Large intestine (tissue), 12 donors: Measurements from ENCODE around the gene CGB7. TPM values are rescaled to one million over a fixed set of nuclear protein-coding genes. Genes with fewer than 3 reads are reported as not detected.

Experiments
- DNase-seq, 2 donors: peaks; one replicate each; pipeline versions ENCODE4 v3.0.0 to v3.0.0-alpha.2; 2013
- H3K27ac ChIP-seq: one replicate; pipeline ENCODE4 v1.5.1; 2013; ENCODE audit warnings: low read length
- H3K27me3 ChIP-seq: 2 replicates; pipeline ENCODE4 v1.6.1; 2013; ENCODE audit warnings: low read length; ENCODE audit not compliant: control insufficient read depth, insufficient read depth
- H3K36me3 ChIP-seq: 2 replicates; pipeline ENCODE4 v1.6.1; 2013; ENCODE audit warnings: low read length; ENCODE audit not compliant: control insufficient read depth, insufficient read depth
- H3K4me1 ChIP-seq: one replicate; pipeline ENCODE4 v1.6.1; 2013; ENCODE audit warnings: low read length; ENCODE audit not compliant: control insufficient read depth, insufficient read depth
- H3K4me3 ChIP-seq: one replicate; pipeline ENCODE4 v1.5.1; 2013; ENCODE audit warnings: low read length
- H3K9me3 ChIP-seq: one replicate; pipeline ENCODE4 v1.6.1; 2013; ENCODE audit warnings: mild to moderate bottlenecking, low read depth, low read length, moderate library complexity; ENCODE audit not compliant: control insufficient read depth
- WGBS: methylation state at CpG from one replicate; pipeline ENCODE4 v1.1.5; 2013; ENCODE audit warnings: low lambda C conversion rate; ENCODE audit not compliant: insufficient coverage; 5-methylcytosine and 5-hydroxymethylcytosine counted together
- long read RNA-seq, 11 donors: transcript quantifications; one replicate each; lab custom pipeline, GENCODE V29; 2026
- polyA plus RNA-seq: library from polyadenylated mRNA; unstranded; fragments of 120-200 nt; gene quantifications from one replicate; pipeline ENCODE4 v1.2.1, GENCODE V29; 2013

CGB7 gene
- 0.06 TPM for polyA plus RNA-seq
- long read RNA-seq, donor 1: 0 reads
- long read RNA-seq, donor 2: 0 reads
- long read RNA-seq, donor 3: 0 reads
- long read RNA-seq, donor 4: 0 reads
- long read RNA-seq, donor 5: 0 reads
- long read RNA-seq, donor 6: 0 reads
- long read RNA-seq, donor 7: 0 reads
- long read RNA-seq, donor 8: 0 reads
- long read RNA-seq, donor 9: 0 reads
- long read RNA-seq, donor 10: 0 reads
- long read RNA-seq, donor 11: 0 reads

GRCh38 chr19:49057636-49058234 lies at the start of gene CGB7:
Gene CGB7 (minus strand): TSS chr19:49057749. CDS start chr19:49055375, 2,374 bp downstream.
- H3K9me3 ChIP-seq: peaks cover 11% of the 10 kb centered on the region
- H3K36me3 ChIP-seq: no peaks in the 10 kb centered on the region
- peaks cover 15% of the 10 kb centered on the region for H3K4me1 ChIP-seq
- H3K27ac ChIP-seq: no peak within 1 kb of the TSS
- peaks cover 73% of the 10 kb centered on the region for H3K27me3 ChIP-seq
- H3K4me3 ChIP-seq: peak within 1 kb of the TSS; percentile 35
- DNase-seq: peak in 1 of 2 donors; percentile 44
- WGBS: no CpG with 5 or more reads among the region's 38 CpGs

- DNase-seq: peak; percentile 26 to 31
- Histone ChIP-seq H3K27ac (no peak overlapping the region), H3K9me3 (no peaks in the 10 kb centered on the region), H3K4me1 (no peaks in the 10 kb centered on the region), H3K4me3 (no peak overlapping the region), H3K27me3 (no peaks in the 10 kb centered on the region), H3K36me3 (peaks cover 73% of the 10 kb centered on the region)
- WGBS: 60% methylated on average over 1 of the region's 12 CpGs
Observed at GRCh38 chr19:49106648-49107135, 49.1 kb upstream of the CGB7 start.

- no peak for DNase-seq
- no peak overlapping the region for H3K27ac ChIP-seq
- H3K9me3 ChIP-seq: no peaks in the 10 kb centered on the region
- WGBS: no CpG with 5 or more reads among the region's 30 CpGs
- H3K27me3 ChIP-seq: no peaks in the 10 kb centered on the region
- H3K4me1 ChIP-seq: no peaks in the 10 kb centered on the region
- H3K4me3 ChIP-seq: no peak overlapping the region
- H3K36me3 ChIP-seq: peaks cover 86% of the 10 kb centered on the region
Observed at GRCh38 chr19:49104229-49104864, 46.8 kb upstream of the CGB7 start.

- no peak overlapping the region for H3K4me3 ChIP-seq
Observed at GRCh38 chr19:49103331-49104085, 46.0 kb upstream of the CGB7 start.

GRCh38 chr19:49102303-49102702 lies 44.8 kb upstream of the CGB7 start:
- WGBS: no CpG with 5 or more reads among the region's 12 CpGs
- H3K27me3 ChIP-seq: no peaks in the 10 kb centered on the region
- no peak overlapping the region for H3K4me3 ChIP-seq
- H3K27ac ChIP-seq: no peak overlapping the region
- no peaks in the 10 kb centered on the region for H3K4me1 ChIP-seq
- DNase-seq: no peak
- peaks cover 87% of the 10 kb centered on the region for H3K36me3 ChIP-seq
- H3K9me3 ChIP-seq: no peaks in the 10 kb centered on the region

More at GRCh38 chr19:49103331-49104085, 46.0 kb upstream of the CGB7 start:
- no CpG with 5 or more reads among the region's 33 CpGs for WGBS
- Histone ChIP-seq H3K27ac (no peak overlapping the region), H3K4me1 (no peaks in the 10 kb centered on the region), H3K36me3 (peaks cover 85% of the 10 kb centered on the region), H3K27me3 (no peaks in the 10 kb centered on the region), H3K9me3 (no peaks in the 10 kb centered on the region)
- DNase-seq: no peak

GRCh38 chr19:49101160-49101559 lies 43.6 kb upstream of the CGB7 start:
- Histone ChIP-seq H3K9me3 (no peaks in the 10 kb centered on the region), H3K27ac (no peak overlapping the region), H3K27me3 (no peaks in the 10 kb centered on the region), H3K36me3 (peaks cover 80% of the 10 kb centered on the region), H3K4me1 (no peaks in the 10 kb centered on the region), H3K4me3 (no peak overlapping the region)
- WGBS: no CpG with 5 or more reads among the region's 12 CpGs
- DNase-seq: no peak

GRCh38 chr19:49098795-49099194 lies 41.2 kb upstream of the CGB7 start:
- H3K27me3 ChIP-seq: no peaks in the 10 kb centered on the region
- no peaks in the 10 kb centered on the region for H3K4me1 ChIP-seq
- peaks cover 82% of the 10 kb centered on the region for H3K36me3 ChIP-seq
- no peak overlapping the region for H3K27ac ChIP-seq
- 100% methylated on average over 1 of the region's 4 CpGs for WGBS
- DNase-seq: no peak
- H3K9me3 ChIP-seq: no peaks in the 10 kb centered on the region
- no peak overlapping the region for H3K4me3 ChIP-seq

- Histone ChIP-seq H3K9me3 (no peaks in the 10 kb centered on the region), H3K4me1 (no peaks in the 10 kb centered on the region), H3K36me3 (peaks cover 79% of the 10 kb centered on the region), H3K27ac (no peak overlapping the region), H3K4me3 (no peak overlapping the region), H3K27me3 (no peaks in the 10 kb centered on the region)
- peak; percentile 55 to 58 for DNase-seq
- no CpG with 5 or more reads among the region's 8 CpGs for WGBS
Observed at GRCh38 chr19:49097453-49098288, 40.1 kb upstream of the CGB7 start.

- H3K9me3 ChIP-seq: no peaks in the 10 kb centered on the region
- H3K27ac ChIP-seq: no peak overlapping the region
- 81% methylated on average over 4 of the region's 23 CpGs for WGBS
- no peak for DNase-seq
- no peaks in the 10 kb centered on the region for H3K4me1 ChIP-seq
- peaks cover 81% of the 10 kb centered on the region for H3K36me3 ChIP-seq
- H3K27me3 ChIP-seq: no peaks in the 10 kb centered on the region
- H3K4me3 ChIP-seq: no peak overlapping the region
Observed at GRCh38 chr19:49094505-49095482, 37.2 kb upstream of the CGB7 start.
